CD1c-positive myeloid dendritic cell (primary cell): Measurements from ENCODE around the gene MPRIP.

Source experiments
- DNase-seq: peaks from one replicate; pipeline ENCODE4 v3.0.0-alpha.2; 2016; ENCODE audit errors: extremely low spot score

MPRIP gene

DNA sequence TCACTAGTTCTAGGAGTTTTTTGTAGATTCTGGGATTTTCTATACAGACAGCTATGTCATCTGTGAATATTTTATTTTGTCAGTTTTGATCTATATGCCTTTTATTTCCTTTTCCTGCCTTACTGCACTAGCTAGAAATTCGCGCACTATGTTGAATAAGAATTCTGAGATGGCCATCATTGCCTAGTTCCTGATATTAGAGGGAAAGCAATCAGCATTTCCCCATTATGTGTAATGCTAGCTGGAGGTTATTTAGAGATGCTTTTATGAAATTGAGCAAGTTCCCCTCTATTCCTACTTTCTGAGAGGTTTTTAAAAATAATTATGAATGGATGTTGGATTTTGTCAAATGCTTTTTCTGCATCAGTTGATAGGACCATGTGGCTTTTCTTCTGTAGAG is 23.8 kb downstream of the MPRIP start:
- DNase-seq = peak; percentile 72

DNA sequence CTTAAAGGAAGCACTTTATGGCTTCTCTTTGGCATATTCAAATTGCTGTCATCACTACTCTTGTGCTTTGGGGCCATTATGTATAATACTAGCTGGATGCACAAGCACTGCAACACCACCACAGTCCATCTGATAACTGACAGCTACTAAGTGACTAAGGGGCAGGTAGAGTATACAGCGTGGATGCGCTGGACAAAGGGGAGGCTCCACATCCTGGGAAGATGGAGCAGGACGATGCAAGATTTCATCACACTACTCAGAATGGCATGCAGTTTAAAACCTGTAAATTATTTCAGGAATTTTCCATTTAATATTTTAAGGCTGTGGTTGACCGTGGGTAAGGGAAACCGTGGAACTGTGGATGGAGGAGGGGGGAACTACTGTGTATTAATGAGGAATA is 25.0 kb downstream of the MPRIP start:
- no peak for DNase-seq

- DNase-seq = no peak
Observed at GRCh38 chr17:17069849-17070248, 27.6 kb downstream of the MPRIP start.

- DNase-seq = no peak
Observed at GRCh38 chr17:17070931-17071330, 28.7 kb downstream of the MPRIP start.

- DNase-seq = no peak
Observed at GRCh38 chr17:17071531-17072360, 29.5 kb downstream of the MPRIP start.

GRCh38 chr17:17072546-17072945 is 30.3 kb downstream of the MPRIP start:
- DNase-seq = no peak

- DNase-seq = no peak
Observed at GRCh38 chr17:17073030-17073564, 30.8 kb downstream of the MPRIP start.

DNA sequence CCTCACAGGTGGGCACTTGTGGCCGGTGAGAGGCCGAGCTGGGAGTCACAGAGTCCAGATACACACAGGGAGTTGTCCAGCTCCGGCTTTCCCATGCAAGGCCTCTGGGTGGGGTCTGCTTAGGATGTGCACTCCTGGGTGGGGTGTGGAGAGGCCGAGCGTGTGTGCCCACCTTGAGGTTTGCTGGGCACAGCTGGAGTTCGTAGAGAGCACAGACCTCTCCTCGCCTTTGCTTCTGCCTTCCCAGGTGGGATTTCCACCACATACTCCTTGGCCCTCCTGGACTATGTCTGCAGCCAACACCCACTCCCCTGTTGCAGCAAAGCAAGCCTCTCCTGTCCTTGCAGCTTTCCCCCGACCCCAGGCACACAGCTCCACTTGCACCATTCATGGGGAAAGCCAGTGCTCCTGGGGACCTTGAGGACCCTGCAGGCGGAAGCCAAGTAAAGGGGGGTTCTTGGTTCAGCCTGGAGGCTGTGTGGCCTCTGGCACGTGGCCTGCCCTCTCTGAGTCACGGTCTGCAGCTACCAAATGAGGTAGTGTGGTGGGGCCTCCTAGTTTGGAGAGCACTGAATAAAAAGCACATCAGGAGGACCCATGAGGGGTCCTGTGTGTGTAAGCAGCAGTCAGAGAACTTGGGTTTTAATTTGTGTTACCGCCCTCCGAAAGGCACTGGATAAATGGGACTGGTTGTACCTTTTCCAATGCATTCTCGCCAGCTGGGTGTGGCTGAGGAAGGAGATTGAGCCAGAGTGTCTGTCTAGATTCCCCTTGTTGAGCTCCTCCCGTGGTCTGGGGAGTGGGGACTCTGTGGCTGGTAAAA is 31.5 kb downstream of the MPRIP start:
- no peak for DNase-seq

DNA sequence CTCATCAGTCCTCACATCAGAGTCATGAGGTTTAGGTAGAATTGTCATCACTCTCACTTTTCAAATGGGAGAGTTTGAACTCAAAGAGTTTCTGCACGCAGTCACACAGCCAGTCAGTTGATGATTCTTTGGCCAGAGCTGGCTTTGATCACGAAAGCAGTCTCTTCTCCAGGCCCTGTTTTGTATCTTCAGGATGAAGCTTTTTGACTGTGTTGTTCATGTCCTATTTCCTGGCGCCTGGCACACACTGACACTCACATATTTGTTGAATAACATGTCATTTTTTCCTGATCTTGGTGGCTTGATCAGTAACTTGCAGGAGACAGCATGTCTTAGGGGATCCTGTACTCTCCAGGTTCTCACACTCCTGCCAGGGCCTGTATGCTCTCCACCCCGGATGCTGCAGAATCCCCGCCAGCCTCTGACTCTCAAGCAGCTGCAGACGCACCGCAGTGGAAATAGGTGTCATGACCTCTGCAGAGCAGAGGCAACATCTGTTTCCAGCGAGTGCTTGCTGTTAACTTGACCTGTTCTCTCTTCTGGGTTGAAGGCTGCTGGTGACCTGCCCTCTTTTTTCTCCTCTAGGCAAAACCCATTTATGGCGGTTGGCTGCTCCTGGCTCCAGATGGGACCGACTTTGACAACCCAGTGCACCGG is 33.0 kb downstream of the MPRIP start:
- no peak for DNase-seq

DNA sequence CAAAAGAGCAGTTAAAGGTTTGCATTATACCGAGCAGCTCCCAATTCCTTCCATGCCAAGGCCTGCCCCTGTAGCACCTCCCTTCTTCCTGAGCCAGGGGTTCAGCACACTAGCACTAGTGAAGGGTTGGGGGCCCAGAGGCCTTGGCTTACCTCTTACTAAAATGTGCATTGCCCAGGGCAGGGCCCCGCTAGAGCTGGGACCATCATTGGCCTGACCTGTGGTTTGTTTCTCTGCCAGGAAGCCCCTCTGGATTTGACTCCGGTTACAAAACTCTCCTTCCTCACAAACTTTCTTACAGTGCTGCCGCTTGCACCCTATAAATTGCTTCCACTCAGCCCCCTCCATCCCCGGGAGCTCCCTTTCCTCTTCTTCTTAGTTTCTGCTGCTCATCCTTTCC is 33.8 kb downstream of the MPRIP start:
- no peak for DNase-seq

GRCh38 chr17:17077101-17077500 is 34.8 kb downstream of the MPRIP start:
- no peak for DNase-seq

GRCh38 chr17:17077861-17078732 is 35.8 kb downstream of the MPRIP start:
- DNase-seq = no peak

- no peak for DNase-seq
Observed at GRCh38 chr17:17078832-17079231, 36.6 kb downstream of the MPRIP start.

GRCh38 chr17:17079336-17079735 is 37.1 kb downstream of the MPRIP start:
- DNase-seq = no peak

DNA sequence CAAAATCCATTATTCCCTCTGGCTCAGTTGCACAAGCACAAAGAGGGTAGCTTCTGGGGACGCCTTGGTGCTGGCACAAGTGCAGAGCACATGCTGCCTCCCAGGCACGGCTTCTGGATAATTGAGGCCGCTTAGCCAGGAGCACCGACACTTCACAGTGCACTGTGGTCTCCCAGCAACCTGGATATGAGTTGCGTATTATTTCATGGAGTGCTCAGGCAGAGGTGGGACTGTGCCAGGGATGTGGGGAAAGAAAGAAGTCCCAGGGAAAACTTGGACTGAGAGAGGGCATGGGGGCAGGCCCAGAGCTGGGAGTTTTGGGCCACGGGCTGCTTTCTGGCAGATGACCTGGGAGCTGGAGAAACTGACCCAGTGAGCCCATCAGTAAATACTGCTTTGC is 37.5 kb downstream of the MPRIP start:
- no peak for DNase-seq

DNA sequence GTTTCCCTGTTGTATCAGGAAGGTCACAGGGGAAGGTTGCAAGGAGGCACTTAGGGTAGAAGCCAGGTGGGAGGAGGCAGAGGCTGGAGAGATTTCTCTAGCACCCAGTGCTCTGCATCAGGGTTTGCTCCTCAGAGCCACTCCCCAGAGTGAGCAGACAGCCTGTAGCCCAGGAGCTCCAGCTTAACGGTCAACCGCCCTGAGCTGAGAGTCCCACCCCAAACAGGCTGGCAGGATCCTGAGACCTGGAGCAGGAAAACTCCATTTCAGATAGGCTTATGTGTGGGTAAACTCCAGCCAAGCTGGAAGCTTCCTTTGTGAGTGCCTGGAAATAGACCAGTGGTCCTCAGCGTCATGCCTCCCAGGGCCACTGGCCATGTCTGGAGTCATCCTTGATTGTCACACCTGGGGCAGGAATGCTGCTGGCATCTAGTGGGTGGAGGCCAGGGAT is 37.9 kb downstream of the MPRIP start:
- DNase-seq = no peak

DNA sequence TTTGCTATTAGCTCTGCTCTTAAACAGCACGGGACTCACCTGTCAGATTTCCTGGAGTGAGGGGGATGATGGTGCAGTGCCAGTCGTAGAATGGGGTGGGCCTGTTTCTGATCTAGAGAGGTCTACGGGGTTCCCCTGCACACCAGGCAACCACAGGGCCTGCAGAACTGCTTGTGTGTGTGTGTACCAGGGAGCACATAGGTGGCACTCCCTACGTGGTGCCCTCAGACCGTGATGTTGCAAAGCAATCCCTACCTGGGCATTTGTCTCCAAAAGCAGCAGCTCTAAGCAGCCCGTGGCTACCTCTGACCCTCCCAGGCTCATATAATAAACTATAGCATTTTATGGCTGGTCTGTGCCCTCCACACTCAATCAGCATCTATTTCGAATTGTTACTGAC is 38.5 kb downstream of the MPRIP start:
- no peak for DNase-seq

DNA sequence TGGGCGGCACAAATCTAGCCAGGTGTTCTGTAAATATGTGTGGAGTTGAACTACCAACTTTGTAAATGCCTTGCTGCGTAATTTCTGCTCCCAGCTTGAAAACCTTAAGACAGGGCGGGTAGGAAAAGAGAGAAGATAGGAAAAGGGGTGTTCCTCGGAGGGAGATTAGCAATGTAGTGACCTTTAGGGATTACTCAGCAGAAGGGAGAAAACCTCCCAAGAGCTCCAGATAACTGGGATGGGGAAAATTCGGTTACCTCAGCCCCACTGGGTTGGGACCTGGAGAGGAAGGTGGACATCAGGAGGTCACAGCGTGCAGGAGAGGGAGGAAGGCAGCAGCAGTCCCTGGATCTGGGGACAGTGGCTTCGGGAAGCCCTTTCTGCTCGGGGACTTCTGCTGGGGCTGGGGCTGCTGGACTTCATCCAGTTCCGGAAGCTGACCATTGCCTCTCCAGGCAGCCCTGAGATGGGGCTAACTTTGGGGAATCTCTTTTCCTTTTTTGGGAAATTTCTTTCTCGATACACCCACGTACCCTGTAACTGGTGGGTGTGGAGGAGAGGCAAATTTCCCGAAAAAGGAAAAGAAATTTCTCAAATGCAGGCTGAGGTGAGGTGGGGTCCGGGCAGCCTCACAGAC is 39.2 kb downstream of the MPRIP start:
- no peak for DNase-seq

- no peak for DNase-seq
Observed at GRCh38 chr17:17082878-17083277, 40.6 kb downstream of the MPRIP start.

DNA sequence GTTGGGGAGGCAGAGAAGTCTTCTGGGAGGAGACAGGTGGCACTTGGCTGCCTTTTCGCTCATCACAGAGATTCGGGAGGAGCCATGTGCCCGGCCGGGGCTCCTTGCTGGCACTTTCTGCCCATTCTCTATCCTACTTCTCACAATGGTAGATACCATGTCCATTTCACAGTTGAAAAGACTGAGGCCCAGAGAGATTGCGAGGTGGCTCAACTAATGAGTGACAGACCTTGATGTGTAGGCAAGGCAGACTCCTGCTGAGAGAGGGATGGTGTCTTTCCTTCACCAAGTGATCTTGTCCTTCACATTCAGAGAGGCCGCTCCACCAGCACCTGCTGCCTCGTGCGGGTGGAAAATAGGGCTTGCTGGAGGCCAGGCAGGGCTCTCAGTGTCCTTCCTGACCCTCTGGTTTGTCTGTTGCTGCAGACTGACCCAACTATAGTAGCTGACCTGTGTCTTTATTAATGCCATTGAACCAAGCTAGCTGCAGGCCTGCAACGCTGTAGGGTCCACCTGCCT is 42.1 kb downstream of the MPRIP start:
- no peak for DNase-seq
